NCI-H748 treated with DMSO at 0.1 percent for 48 hours (cell line): Measurements from ENCODE around the gene WWC2.

Experiments
- DNase-seq: peaks from one replicate; lab custom pipeline; 2025; lab: John Stamatoyannopoulos, UW

WWC2 gene

DNA sequence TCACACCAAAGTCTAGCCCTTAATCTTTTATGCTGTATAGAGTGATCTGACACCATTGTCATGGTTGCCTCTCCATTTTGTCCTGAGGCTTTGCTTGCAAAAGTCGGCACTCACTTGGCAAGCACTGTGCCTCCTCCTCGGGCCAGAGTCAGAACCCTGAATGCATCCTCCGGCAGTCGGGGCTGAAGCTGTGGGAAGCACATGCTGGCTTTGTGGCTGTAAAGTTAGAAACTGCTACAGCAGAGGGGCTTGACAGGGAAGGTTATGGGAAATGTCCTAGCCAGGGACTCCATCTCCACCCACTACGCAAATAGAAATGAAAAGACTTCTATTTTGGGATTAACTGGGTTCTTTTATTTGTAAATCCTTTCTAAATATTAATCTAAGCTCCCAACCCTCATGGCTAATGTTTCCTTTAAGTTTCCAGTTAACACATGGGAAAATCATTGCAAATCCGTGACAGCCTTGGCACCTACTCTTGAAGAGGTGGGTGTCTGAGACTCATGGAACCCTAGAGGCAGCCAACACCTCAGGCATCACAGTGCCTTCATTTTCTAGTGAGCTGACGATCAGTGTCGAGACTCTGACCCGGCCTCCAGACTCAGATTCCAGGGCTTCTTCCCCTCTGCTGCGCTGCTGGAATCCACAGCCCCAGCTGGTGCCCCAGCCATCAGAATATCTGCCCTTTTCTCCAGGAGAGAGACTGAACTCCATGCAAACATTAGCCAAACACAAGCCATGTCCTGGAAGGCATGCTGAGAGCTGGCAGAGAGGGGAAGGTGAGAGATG is 231.1 kb downstream of the WWC2 start:
- DNase-seq: no peak

- DNase-seq: no peak
Measured at GRCh38 chr4:183330841-183331240, 231.8 kb downstream of the WWC2 start.

GRCh38 chr4:183332447-183332846 is 233.4 kb downstream of the WWC2 start:
- no peak for DNase-seq

DNA sequence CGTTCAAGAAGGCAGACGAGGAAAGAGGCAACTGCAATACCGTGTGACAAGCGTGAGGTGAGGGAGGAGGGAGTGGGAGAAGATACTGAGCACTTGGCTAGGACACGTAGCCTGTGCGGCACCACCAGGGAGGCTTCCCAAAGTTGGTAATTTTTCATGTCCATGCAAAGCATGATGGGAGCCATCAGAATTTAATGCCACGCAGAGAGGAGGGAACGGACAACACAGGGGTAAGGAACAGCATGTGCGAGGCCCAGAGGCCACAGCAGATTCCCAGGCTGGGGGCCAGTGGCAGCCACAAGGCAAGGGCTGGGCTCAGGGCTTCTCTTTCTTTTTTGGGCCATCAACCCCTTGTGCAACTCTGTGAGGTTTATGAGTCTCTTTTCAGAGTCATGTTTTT is 234.1 kb downstream of the WWC2 start:
- DNase-seq: no peak

GRCh38 chr4:183333983-183334382 is 234.9 kb downstream of the WWC2 start:
- DNase-seq: no peak

DNA sequence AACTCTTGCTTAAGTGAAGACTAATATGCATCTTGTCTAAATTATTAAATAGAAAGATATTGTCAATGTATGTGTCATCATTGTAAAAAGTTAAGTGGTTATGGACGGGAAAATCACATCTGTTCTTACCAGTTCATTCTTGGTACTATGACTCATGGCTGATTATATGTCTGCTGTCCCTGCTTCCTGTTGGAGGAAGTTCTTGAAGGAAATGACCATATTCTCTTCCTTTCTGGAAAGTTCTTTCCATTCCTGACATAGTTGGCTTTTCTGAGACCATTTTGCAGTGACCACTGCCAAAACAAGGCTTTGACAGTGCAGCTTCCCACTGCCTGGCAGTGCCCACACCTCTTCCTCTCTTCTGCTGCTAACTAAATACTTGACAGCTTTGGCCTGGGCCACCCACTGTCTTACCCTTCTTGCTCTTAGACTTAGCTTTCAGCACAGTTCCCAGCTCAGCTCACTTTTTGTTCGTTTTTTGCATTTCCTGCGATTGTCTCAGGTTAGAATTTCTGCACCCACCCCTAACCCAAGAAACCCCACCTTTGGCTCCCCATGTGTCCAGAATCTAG is 236.4 kb downstream of the WWC2 start:
- no peak for DNase-seq

- DNase-seq: no peak
Measured at GRCh38 chr4:183337349-183337748, 238.3 kb downstream of the WWC2 start.

- no peak for DNase-seq
Measured at GRCh38 chr4:183337833-183338232, 238.8 kb downstream of the WWC2 start.

- DNase-seq: no peak
Measured at GRCh38 chr4:183342541-183343533, 243.8 kb downstream of the WWC2 start.

GRCh38 chr4:183343730-183344129 is 244.7 kb downstream of the WWC2 start:
- no peak for DNase-seq

DNA sequence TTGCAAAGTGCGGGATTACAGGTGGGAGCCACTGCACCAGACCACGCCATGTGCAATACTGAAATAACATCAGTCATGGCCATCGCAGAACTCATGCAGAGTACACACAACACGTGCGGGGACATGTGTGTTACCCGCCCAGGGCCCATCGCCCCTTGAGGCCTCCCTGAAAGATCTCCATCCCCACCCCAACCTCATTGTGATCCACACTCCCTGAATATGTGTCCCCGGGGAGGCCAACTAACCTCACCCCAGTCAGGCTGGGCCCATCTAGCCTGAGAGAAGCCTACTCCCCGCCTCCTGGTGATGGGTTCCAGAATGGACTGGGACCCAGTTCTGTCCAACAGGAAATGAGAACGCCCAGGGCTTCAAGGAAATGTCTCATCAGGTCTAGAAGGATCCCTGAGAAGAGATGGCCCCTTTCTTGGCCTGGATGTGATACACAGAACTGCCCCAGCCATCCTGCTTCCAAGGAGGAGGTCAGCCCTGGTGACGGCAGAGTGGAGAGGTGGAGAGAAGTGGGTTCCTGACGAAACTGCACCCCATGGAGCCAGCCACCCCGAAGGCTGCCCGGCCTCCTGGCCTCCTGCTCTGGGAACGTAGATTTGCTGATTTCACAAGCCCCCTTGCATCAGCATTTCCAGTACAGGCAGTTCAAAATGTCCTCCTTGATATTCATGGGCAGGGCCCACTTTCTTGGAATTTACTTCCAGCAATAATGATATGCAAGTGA is 245.6 kb downstream of the WWC2 start:
- DNase-seq: no peak

GRCh38 chr4:183345261-183345660 is 246.2 kb downstream of the WWC2 start:
- no peak for DNase-seq

DNA sequence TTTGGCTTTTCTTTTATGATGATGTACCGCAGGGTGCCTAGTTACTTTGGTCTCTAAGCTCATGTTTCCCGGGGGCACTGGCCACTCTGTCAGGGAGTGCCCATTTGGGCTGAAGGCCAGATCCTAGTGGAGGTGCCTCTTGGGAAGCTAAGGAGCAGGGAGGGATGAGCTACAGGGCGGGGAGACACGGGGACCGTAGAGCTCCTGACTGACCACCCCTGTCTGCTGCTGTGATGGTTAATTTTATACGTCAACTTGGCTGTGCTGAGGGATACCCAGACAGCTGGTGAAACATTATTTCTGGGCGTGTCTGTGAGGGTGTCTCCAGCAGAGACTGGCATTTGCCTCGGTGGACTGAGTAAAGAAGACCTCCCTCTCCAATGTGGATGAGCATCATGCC is 248.1 kb downstream of the WWC2 start:
- DNase-seq: no peak

- DNase-seq: no peak
Measured at GRCh38 chr4:183347566-183347965, 248.5 kb downstream of the WWC2 start.

DNA sequence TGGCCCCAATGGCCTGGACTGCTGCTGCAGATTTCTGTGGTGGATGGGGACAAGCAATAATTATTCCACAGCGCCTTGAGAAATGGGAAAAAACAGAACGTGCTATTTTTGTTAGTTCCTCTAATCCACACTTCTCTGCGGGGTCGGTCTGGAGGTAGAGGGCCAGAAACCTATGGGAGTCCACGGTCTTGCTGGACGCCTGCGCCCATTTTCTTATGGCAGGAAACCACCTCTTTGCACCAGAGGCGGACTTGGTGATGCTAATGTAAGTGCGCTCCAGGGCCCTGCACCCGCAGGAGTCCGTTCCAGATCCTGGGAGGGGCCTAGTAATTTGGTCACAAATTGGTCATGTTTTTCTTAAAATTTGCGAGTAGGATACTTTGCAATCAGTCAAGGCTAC is 249.1 kb downstream of the WWC2 start:
- no peak for DNase-seq

DNA sequence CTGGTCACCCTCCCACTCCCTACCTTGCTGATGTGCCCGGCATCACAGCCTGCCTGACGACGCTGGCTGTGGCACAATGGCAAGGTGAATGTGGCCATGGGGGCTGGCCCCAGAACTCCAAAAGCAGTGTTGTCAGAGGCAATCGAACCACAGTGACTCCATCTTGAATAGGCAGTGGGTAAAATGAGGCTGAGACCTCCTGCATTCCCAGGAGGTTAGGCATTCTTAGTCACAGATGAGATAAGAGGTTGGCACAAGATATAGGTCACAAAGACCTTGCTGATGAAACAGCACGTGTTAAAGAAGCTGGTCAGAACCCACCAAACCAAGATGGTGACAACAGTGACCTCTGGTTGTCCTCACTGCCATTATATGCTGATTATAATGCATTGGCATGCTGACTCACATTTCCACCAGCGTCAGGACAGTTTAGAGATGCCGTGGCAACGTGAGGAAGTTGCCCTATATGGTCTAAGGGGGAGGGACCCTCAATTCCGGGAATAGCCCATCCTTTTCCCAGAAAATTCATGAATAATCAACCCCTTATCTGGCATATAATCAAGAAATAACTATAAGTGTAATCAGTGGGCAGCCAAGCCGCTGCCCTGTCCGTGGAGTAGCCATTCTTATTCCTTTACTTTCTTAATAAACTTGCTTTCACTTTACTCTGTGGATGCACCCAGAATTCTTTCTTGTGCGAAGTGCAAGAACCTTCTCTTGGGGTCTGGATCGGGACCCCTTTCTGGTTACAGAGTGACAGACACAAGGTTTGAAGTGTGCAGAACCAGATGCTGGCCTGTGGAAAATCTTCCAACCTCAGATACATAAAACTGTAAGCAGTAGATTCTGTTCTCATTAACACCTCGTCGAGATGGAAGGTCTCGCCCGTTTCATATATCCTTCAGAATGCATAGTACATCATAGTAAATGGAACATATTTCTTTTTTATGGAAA is 249.9 kb downstream of the WWC2 start:
- no peak for DNase-seq

- DNase-seq: no peak
Measured at GRCh38 chr4:183349673-183350072, 250.6 kb downstream of the WWC2 start.

- no peak for DNase-seq
Measured at GRCh38 chr4:183350317-183351071, 251.4 kb downstream of the WWC2 start.

GRCh38 chr4:183352546-183352945 is 253.5 kb downstream of the WWC2 start:
- DNase-seq: no peak

GRCh38 chr4:183353557-183353956 is 254.5 kb downstream of the WWC2 start:
- DNase-seq: no peak
